ENCODE results near the gene ROBO4. TPM values are rescaled to one million over a fixed set of nuclear protein-coding genes. Genes with fewer than 3 reads are reported as not detected.

The ROBO4 gene
- total and polyA plus RNA-seq, 2 of the 13 experiments (the other 11 are each of a cell fraction or from before 2014, with no cell fraction given): 0.07 to 1.1 TPM

DNA sequence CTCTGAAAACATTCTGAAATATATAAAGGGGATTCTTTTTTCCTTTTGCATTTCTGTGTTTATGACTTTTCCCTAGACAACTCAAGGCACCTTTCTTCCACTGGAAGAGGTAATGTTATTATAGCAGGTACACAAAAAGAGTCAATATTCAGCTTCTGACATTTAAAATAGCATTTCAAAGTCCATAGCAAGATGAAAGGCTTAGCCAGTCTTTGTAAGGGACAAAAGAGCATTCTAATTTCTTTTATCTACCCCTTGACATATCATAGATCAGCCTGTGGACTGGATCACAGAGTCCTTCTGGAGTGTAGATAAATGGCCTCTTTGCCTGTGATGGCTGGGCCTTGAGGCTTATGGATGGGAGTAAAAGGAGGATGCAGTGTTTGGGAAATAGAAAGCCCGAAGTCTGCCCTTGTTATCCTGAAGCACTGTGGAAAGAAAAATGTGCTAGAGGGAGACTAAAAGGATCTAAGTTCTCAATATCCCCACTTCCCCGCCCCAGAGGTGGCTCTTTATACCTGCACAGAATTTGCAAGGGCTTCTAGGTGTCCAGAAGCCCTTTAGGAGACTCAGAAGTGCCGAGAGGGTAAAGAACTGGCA is 39.8 kb upstream of the ROBO4 start (continued):
- 0 out of 2 replicates have a peak, but pooled peaks have one; percentile 15 for TF ChIP-seq ELF3 (CRISPR knock-in tag; IDR thresholded peaks at IDR 0.05)
- no peak for TF ChIP-seq ZNF589 (CRISPR knock-in tag; conservative IDR thresholded peaks at IDR 0.05)
- no peak for TF ChIP-seq ZNF263 (CRISPR knock-in tag; IDR thresholded peaks at IDR 0.05)
- no peak for TF ChIP-seq FOXC1 (CRISPR knock-in tag; IDR thresholded peaks at IDR 0.05; ENCODE audit: borderline replicate concordance)
- TF ChIP-seq SNAI1 (CRISPR knock-in tag; IDR thresholded peaks at IDR 0.05; ENCODE audit: borderline replicate concordance): no peak
- TF ChIP-seq HNF4A (CRISPR knock-in tag; IDR thresholded peaks at IDR 0.05): peak; percentile 68
- TF ChIP-seq ZNF749 (CRISPR knock-in tag; IDR thresholded peaks at IDR 0.05; ENCODE audit: borderline replicate concordance): no peak
- no peak for TF ChIP-seq SP5 (CRISPR knock-in tag; IDR thresholded peaks at IDR 0.05; ENCODE audit: borderline replicate concordance, low read depth)
- TF ChIP-seq REL (CRISPR knock-in tag; conservative IDR thresholded peaks at IDR 0.05): no peak
- TF ChIP-seq, protein P1, sequence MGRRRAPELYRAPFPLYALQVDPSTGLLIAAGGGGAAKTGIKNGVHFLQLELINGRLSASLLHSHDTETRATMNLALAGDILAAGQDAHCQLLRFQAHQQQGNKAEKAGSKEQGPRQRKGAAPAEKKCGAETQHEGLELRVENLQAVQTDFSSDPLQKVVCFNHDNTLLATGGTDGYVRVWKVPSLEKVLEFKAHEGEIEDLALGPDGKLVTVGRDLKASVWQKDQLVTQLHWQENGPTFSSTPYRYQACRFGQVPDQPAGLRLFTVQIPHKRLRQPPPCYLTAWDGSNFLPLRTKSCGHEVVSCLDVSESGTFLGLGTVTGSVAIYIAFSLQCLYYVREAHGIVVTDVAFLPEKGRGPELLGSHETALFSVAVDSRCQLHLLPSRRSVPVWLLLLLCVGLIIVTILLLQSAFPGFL (CRISPR knock-in tag; IDR thresholded peaks at IDR 0.05): no peak
- TF ChIP-seq HIC2 (CRISPR knock-in tag; IDR thresholded peaks at IDR 0.05; ENCODE audit: low read depth): no peak
- TF ChIP-seq ZNF639 (CRISPR knock-in tag; conservative IDR thresholded peaks at IDR 0.05): no peak
- no peak for TF ChIP-seq PHF20 (CRISPR knock-in tag; IDR thresholded peaks at IDR 0.05)
- no peak for TF ChIP-seq SETDB1 (CRISPR knock-in tag; IDR thresholded peaks at IDR 0.05; ENCODE audit: borderline replicate concordance)
- TF ChIP-seq, protein P2, sequence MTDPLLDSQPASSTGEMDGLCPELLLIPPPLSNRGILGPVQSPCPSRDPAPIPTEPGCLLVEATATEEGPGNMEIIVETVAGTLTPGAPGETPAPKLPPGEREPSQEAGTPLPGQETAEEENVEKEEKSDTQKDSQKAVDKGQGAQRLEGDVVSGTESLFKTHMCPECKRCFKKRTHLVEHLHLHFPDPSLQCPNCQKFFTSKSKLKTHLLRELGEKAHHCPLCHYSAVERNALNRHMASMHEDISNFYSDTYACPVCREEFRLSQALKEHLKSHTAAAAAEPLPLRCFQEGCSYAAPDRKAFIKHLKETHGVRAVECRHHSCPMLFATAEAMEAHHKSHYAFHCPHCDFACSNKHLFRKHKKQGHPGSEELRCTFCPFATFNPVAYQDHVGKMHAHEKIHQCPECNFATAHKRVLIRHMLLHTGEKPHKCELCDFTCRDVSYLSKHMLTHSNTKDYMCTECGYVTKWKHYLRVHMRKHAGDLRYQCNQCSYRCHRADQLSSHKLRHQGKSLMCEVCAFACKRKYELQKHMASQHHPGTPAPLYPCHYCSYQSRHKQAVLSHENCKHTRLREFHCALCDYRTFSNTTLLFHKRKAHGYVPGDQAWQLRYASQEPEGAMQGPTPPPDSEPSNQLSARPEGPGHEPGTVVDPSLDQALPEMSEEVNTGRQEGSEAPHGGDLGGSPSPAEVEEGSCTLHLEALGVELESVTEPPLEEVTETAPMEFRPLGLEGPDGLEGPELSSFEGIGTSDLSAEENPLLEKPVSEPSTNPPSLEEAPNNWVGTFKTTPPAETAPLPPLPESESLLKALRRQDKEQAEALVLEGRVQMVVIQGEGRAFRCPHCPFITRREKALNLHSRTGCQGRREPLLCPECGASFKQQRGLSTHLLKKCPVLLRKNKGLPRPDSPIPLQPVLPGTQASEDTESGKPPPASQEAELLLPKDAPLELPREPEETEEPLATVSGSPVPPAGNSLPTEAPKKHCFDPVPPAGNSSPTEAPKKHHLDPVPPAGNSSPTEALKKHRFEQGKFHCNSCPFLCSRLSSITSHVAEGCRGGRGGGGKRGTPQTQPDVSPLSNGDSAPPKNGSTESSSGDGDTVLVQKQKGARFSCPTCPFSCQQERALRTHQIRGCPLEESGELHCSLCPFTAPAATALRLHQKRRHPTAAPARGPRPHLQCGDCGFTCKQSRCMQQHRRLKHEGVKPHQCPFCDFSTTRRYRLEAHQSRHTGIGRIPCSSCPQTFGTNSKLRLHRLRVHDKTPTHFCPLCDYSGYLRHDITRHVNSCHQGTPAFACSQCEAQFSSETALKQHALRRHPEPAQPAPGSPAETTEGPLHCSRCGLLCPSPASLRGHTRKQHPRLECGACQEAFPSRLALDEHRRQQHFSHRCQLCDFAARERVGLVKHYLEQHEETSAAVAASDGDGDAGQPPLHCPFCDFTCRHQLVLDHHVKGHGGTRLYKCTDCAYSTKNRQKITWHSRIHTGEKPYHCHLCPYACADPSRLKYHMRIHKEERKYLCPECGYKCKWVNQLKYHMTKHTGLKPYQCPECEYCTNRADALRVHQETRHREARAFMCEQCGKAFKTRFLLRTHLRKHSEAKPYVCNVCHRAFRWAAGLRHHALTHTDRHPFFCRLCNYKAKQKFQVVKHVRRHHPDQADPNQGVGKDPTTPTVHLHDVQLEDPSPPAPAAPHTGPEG (CRISPR knock-in tag; IDR thresholded peaks at IDR 0.05): no peak

All from HepG2 (cell line).